SW 1271 (cell line): ENCODE data around the gene EML2.
"Not testable (repeated sequence)": the region's sequence is repeated elsewhere in the genome, so short reads cannot be mapped to it uniquely, and the experiment has no call there.

Experiments used
- DNase-seq, 2 experiments: peaks; one replicate each; lab custom pipeline; 2025; lab: John Stamatoyannopoulos, UW

The EML2 gene

DNA sequence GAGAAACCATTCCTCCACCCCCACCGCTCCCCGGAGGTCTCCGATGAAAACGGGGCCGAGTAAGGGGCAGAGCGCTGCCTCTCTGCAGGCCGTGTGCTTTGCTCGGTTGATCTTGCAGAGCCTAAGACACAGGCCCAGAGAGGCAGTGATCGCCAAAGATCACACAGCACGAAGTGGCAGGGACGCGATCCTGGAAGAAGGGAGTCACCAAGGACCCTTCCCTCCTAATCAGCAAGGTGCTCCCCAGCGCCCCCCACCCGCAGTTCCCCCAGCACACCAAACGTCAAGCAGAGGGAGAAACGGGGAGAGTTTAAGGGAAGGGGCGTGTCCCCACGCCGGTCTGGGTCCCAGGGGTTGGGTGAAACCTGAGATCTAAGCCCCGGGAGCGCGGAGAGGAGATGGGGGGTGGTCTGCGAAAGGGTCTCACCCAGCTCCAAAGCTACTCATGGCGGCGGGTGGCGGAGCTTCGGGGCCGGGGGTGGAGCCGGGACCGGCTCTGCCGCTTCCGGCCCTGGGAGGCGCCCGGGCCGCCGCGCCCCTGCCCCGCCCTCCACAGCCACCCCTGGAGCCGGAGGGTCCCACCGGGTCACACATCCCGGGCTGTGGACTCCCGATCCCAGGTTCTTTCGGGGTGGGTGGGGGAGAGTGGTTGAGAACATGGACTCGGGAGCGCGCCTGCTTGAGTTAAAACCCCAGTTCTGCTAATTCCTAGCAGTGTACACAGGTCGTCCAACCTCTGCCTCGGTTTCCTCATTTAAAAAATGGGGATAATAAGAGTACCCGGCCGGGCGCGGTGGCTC is at the start of gene EML2:
TSS of gene EML2 (minus strand) at position 468 of the 800 bp plus-strand sequence. CDS start at position 447, 21 bp downstream.
- no peak for DNase-seq

DNA sequence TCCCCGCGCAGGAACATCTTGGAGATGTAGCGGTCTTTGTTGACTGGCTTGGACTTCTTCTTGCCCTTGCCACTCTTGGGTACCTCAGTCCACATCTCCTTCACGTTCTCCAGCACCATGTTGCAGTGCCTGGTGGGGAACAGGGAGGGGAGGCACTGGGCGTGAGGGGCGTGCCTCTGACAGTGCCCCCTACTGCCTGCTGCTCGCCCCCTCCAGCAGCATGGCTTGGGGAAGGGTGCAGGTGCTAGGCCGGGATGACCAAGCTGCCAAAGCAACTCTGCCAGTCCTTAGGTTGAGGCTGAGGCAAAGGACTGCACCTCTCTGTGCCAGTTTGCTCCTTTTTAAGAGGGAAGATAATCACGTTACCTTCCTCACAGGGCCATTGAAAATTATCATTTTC is 48.4 kb upstream of the EML2 start:
- no peak for DNase-seq

- DNase-seq = not testable (repeated sequence)
Observed at GRCh38 chr19:45685045-45685444, 45.8 kb upstream of the EML2 start.

DNA sequence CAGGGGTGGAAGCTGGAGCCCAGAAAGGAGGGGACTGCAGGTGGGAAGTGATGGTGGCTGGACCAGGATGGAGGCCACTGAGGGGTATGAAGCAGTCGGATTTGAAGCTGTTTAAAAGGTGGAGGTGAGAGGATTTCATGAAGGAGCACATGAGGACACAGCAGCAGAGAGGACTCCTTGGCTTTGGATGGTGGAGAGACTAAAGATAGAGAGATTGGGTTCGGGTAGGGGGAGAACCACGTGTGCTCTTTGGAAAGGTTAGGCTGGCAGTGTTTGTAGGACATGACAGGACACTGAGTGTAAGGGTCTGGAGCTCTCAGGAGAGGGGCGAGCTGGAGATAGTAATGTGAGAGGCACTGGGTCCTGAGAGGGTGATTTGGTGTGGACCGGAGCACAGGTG is 43.7 kb upstream of the EML2 start:
- no peak for DNase-seq

DNA sequence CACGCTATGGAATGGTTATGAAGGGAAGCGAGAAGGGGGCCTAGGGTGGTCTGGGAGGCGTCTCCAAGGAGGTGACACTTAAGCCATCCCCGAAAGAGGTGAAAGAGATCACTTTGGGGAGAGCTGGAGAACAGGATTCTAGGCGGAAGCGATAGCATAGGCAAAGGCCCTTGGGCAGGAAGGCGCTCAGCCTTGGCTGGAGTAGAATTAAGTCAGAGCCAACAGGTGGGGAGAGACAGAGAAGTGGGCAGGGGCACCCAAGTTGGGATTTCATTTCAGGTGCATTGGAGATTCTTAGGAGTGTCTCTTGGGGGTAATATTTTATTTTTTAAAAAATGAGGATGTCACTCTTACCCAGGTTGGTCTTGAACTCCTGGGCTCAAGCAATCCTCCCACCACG is 42.9 kb upstream of the EML2 start:
- no peak for DNase-seq

GRCh38 chr19:45681391-45682015 is 42.3 kb upstream of the EML2 start:
- DNase-seq = peak in 1 of 2 experiments; percentile 81

DNA sequence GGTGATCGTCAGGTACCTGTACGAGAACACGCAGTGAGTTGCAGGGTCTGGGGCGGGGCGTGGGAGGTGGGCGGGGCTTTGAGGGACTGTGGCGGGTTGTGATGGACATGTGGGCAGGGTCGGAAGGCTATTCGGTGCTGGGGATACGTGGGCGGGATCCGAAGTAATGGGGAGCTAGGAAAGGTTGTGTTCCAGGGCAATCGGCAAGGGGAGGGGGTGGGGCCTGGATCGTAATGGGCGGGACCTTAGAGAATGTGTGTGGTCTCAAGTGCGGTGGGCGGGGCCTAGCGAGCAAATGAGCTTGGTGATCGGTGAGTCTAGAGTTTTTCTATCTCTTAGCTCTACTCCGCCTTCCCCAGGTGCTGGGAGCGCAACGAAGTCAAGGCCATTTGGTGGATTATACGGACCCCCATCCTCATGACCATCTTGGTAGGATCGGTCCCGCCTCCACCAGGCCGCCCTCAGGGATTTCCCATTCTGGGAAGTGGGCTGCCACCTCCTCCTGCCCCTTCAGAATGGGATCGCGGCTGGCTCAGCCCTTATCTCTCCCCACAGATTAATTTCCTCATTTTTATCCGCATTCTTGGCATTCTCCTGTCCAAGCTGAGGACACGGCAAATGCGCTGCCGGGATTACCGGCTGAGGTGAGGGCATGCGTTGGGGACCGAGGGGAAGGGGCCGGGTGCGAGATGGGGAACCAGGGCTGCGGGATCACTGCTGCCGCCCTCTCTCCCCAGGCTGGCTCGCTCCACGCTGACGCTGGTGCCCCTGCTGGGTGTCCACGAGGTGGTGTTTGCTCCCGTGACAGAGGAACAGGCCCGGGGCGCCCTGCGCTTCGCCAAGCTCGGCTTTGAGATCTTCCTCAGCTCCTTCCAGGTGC is 38.4 kb upstream of the EML2 start:
- no peak for DNase-seq

GRCh38 chr19:45676851-45677263 is 37.7 kb upstream of the EML2 start:
- no peak for DNase-seq

GRCh38 chr19:45674946-45675345 is 35.7 kb upstream of the EML2 start:
- DNase-seq = no peak

DNA sequence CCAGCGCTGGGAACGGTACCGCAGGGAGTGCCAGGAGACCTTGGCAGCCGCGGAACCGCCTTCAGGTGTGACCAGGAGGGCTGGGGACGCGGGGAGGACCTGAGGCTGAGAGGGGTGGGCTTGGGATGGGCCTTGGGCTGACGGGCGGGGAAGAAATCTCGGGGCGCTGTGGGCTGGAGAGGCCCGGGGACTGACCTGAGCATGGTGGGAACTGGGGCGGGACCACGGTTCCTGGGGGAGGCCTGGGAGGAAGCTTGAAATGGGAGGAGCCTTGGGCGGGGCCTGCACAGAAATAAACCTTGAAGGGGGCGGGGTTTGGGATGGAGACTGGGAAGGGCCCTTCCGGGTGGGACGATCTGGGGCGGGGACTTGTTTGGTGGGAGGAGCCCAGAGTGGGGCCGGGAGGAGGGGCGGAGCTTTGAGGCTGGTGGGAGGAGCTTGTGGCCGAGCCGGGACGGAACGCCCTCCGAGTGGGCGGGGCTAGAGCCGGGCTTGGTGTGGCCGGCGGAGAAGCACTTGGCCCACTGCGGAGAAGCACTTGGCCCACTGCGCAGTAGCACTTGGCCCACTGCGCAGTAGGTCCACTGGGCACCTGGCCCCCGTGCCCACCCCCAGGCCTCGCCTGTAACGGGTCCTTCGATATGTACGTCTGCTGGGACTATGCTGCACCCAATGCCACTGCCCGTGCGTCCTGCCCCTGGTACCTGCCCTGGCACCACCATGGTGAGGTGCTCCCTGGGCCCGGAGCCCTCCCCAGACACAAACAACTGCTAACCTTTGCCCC is 31.7 kb upstream of the EML2 start:
- DNase-seq = no peak

- no peak for DNase-seq
Observed at GRCh38 chr19:45668342-45668871, 29.2 kb upstream of the EML2 start.

GRCh38 chr19:45667620-45668341 is 28.6 kb upstream of the EML2 start, which contains the start of gene GIPR:
Gene GIPR, plus strand, starts transcription at chr19:45668221. Its CDS starts 1,300 bp downstream, at chr19:45669521.
- peak in 1 of 2 experiments; percentile 37 for DNase-seq

GRCh38 chr19:45664575-45664974 is 25.4 kb upstream of the EML2 start:
- no peak for DNase-seq

DNA sequence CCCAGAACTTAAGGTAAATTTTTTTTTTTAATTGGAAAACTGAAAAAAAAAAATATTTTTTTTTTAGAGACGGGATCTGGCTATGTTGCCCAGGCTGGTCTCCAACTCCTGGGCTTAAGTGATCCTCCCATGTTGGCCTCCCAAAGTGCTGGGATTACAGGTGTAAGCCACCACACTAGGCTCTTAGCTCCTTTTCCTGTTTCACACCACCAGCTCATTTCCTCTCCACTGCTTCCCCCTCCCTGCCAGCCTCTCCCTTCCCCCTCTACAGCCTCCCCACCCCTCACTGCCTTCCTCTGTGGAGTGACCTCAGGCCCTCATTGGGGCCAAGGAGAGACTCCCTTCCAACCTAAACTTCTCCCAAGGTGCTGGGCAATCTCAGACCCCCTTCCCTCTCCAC is 24.6 kb upstream of the EML2 start:
- no peak for DNase-seq

- DNase-seq = no peak
Observed at GRCh38 chr19:45660636-45661035, 21.4 kb upstream of the EML2 start.

- DNase-seq = no peak
Observed at GRCh38 chr19:45659096-45659729, 20.0 kb upstream of the EML2 start.

DNA sequence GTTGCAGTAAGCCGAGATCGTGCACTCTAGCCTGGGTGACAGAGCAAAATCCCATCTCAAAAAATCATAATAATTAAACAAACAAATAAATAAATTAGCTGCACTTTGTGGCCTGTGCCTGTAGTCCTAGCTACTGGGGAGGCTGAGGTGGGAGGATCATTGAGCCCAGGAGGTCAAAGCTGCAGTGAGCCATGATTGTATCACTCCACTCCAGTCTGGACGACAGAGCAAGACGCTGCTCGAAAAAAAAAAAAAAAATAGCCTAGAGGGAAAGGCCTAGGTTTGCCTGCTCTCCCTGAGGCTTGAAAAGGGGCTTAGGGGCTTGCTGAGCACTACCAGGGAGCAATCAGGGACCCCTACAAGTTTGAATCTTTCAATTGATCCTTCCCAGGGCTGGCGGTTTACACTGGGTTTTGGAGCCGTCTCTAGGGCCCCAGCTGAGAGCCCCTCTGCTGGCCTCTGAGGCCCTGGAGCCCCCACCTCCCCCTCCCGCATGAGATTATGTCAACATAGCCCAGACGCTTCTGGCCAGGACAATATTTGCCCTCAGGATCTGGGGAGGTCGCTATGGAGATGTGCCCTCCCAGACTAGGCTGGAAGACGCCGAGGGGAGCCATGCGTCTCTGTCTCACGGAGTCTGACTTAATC is 18.4 kb upstream of the EML2 start:
- no peak for DNase-seq

DNA sequence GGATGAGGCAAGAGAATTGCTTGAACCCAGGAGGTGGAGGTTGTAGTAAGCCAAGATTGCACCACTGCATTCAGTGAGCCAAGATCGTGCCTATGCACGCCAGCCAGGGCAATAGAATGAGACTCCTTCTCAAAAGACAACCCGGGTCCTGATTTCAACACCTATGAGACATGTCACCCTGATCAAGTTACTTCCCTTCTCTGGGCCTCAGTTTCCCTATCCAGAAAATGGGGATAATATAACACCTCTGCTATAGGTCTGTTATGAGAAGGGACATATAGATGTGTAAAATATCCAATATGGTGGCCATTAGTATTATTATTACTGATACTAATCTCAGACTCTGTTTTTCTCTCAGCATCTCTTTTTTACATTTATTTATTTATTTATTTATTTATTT is 15.9 kb upstream of the EML2 start:
- DNase-seq = no peak

GRCh38 chr19:45653634-45654033 is 14.4 kb upstream of the EML2 start:
- no peak for DNase-seq

- DNase-seq = no peak
Observed at GRCh38 chr19:45650722-45651121, 11.5 kb upstream of the EML2 start.
